ENCODE data around the gene PCNX2.
A peak's percentile ranks its signal among the peaks of the same experiment; 100 is the strongest.

PCNX2 gene

DNA sequence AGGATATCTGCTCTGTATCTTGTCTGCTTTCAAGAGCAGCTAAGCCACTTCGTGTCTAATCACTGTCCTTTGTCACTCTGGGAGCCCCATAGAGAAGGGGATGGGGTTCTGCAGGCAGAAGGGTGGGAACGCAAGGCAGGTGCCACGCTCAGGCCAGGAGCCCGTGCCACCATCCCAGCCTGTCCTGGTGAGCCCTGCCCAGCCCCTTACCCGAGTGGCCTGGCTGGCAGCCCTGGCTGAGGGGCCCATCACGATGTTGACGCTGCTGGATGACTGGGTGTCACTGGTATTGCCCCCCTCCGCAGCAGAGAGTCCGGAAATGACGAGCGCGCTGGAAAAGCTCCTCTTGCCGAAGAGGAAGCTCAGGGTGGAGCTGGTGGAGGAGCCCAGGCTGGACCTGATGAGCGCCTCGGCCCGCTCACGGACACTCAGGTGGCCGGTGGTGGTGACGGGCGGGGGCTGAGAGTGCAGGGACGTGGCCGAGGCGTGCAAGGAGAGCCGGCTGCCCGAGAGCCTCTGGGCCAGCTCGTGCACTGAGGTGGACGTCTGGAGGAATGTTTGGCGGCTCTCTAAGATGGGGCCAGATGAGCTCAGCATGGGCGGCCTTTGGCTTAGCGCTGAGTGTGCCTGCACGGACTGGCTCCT, 309.5 kb downstream of the PCNX2 start:
- no peak for DNase-seq (ENCODE audit: low read depth in 3 of 3)

DNA sequence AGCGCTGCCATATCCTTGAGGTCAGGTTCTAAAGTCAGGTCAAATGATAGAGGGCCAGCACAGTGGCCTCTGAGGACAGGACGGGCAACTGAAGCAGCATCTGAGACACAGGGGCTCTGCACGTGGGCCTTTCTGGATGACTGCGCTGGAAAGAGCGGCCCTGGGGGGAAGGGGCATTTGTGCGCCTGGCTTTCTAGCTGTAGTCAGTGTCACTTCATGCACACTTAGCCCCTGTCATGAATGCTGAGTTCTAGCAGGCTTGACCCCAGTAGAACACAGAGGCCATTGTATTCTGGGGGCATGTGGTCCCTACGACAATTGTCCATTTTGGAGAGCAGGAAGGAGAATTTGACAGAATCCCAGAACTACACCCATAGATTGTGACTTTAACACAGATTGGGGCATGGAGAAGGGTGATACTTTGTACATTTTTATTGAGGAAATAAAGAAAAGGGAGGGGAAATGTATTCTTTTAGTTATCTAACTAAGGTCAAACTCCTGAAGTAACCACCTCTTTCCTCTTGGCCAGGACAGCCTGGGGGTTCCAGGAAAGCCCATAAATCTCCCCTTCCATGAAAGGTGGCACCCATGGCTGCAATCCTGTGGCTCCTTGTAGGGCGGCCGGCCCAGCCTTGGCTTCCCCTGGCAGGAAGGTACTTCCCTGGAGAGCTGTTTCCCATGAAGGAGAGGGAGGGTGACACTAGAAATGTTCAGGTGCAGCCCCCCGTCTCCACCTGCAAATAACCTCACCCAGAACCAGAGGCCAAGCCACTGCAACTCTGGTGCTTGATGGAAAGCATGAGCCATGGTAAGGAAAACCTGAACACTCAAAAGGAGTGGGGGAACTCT, 310.7 kb downstream of the PCNX2 start:
- DNase-seq (ENCODE audit: low read depth in 3 of 3) = no peak

DNA sequence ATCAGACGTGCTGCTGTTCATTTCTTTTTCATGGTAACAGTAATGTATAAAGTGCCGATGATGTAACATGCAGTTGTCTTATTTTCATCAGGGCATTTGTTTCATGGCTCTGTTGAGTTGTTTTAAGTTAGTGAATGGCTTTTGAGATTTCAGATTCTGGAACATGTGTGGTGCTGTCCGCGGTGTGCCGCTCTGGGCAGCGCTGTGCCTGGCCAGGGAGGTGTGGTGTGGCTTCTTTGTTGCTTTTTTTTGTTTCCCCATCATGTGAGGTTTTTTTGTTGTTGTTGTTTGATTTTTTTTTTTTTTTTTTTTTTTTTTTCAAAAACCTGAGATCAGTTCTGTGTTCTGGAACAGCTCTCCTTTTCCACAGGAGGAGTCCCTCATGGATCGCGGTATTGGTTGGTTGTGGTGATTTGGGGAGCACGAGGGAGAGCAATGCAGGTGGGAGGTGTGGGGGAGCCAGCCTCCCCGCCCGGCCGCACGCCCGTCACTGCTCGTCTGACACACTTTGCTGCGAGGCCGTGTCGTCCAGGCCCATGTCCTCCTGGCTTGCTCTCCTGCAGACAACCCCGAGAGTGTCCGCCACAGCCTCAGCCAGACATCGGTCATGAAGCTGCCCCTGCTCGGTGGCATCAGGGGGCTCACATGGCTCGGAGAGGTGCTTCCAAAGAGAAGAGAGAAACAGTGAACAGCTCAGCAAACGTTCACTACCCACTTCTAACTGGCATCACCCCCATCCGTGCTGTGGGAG, 311.5 kb downstream of the PCNX2 start:
- DNase-seq (ENCODE audit: low read depth in 3 of 3) = no peak

DNA sequence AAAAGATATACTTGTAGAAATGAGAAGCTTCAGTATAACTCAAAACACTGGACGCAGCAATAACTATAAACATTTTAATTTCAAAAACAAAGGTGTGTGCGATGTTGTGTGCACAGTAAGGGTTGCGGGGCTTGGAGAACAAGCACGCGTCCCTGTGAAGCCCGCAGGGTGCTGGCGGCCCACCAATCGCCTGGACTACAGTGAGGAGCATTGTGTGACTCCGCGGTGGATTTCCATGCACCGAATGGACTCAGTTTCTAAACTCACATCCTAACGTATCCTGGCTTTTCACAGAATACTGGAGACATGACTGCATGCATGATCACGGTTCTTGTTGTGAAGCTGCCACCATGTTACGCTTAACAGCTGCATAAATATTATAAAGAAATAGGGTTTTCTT, 312.1 kb downstream of the PCNX2 start:
- no peak for DNase-seq (ENCODE audit: low read depth in 3 of 3)

DNA sequence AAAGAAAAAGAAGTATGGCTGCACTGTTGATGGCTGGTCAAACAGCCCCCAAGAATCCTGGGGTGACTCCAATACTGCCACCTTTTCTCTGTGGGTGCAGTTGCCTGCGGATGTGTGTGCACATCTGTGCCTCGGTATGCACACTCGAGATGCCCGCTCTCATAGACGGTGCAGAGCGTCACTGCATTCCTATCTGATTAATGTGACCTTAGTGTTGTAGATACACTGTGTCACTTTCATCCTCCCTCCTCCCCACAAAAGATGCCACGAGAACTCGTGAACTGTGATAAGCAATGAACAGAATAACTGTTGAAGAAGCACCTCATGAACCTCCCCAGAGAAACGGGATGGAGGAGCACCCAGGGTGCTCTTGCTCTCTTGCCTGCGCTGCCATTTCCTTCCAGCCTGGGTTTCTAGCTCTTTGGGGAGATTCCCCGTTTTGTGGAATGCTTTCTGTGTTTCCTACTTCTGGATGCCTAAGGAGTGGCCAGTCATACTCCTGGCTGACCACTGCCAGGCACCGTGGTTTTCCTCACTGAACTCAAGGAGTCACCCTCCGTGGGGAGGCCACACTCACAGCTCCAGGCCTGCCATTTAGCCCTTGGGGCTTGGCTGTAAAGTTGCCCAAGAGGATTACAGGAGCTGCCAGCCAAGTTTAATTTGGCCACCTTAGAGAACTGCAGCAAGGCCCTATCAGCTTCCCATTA, 313.1 kb downstream of the PCNX2 start:
- DNase-seq (ENCODE audit: low read depth in 3 of 3) = no peak

DNA sequence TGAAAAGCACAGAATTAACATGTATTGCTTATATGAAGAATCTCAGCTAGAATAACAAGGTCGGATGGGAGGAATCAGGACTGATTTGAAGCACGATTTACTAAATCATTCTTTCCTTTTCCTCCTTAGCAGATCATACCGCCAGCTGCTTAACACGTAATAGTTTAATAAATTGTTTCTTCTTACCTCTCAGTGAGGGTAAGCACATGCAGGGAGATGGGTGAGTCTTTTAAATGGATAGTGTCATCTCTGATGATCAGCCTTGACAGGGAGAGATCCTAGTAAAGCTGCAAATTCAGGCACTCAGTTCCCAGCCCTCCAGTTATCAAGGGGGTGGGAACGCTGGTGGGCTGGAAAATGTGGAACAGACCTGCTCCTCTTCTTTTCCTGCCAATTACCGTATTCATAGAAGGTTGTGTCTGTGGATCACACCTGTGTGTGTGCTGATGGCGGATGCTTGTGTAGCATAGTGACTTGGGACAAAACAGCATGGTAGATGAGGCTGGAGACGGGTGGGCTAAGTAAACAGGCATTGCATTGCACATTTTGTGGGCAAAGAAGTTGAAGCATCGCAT, 314.5 kb downstream of the PCNX2 start:
- no peak for DNase-seq (ENCODE audit: low read depth in 3 of 3)

DNA sequence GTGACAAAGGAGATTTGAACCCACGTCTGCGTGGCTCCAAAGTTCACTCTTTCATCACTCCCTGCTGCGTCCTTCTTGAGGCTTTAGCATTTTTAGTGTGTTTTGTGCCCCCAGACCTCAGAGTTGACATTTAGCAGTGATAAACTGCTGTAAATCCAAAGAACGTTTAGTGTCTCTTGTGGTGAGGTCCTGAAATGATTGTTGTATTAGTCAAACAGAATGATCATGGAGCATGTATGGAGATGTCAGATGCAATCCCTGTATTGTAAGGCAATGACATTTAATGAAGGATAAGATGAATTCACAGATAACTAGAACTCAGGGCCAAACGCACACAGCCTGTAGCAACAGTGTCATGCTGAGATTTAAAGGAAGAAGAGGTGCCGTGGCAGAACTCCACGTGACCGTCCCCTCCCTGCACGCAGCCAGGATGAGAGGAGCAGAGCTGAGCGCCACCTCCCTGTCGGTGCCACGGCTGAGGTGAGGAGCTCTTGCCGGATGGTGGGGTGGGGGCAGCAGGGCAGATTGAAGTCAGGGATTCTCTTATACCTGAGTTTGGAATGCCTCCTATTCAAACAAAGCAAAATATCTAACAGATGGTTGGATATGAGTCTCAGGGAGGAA, 315.1 kb downstream of the PCNX2 start:
- DNase-seq (ENCODE audit: low read depth in 3 of 3) = no peak

DNA sequence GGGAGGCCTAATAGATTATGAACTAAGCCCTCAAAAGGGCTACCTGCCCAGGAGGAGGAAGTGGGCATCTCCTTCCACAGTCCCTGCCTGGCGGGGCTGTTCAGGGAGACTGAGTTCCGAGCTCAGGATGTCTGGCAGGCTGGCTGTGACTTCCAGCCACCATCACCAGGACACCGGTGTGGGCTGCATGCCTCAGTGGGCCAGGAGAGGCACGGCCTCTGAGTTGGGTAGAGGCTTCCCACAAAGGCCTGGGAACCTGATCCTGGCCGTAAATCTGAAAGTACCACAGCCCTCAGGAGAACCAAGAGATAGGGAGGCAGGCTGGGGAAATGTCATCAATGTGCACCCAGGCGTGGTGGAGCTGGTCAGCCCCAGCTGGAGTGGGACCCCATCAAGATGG, 316.0 kb downstream of the PCNX2 start:
- DNase-seq (ENCODE audit: low read depth in 3 of 3) = no peak

DNA sequence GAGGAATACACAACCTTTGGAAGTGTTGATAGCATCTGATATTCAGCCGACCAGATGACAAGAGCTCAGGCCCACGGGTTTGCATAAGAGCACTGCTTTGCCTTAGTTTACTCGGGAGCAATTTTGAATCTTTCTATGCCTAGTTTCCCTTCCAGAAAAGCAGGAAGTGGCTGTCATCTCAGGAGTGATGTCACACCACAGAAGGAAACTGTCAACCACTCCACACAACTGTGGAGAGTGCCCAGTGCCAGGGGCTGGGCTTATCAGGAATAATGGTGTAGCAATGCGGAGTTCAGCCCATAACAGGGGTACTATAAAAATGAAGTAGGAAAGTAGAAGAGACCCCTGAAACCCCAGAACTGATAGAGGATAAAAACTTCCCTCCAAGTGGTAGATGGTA, 316.7 kb downstream of the PCNX2 start:
- no peak for DNase-seq (ENCODE audit: low read depth in 3 of 3)

DNA sequence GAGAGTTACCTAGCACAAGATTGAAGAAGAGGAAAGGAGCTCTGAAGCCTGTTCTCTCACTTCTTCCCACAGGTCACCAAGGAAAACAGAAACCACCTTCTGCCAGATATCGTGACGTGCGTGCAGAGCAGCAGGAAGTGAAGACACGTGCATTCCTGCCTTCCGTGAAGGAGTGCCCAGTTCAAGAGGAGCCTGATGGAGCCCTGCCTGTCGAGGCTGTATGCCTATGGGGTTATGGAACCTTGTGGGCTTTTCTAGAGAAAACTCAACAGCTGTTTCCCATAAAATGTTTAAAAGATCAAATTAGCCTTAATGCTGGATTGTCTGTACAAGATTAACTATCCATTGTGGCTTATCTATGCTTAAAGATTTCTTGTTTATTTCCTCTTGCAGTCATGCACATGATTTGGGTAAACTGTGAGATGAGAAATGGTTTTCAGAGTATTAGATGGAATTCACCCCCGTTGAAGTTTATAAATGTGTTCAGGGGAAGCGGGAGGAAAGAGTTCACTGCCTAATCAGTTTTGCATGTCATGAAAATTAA, 317.4 kb downstream of the PCNX2 start:
- DNase-seq (ENCODE audit: low read depth in 3 of 3) = peak in 1 of 3 experiments; percentile 5

DNA sequence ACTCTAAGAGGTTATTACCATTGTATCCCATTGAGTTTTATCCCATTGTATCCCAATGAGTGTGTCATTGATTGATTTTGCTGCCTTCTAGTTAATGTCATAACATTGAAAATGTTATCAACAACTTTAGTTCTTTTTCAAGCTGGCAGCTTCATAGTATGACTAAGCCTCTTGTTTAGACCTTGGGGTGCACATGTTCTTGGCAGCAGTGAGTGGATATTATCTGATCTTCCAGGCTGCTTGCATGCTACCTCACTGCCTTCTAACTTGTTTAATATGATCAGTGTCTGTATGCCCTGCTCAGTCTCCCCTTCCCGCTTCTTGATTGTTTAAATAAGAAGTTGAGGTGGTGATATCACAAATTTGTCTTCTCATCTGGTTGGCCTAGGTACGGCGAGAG, 320.6 kb downstream of the PCNX2 start:
- no peak for DNase-seq (ENCODE audit: low read depth in 3 of 3)

DNA sequence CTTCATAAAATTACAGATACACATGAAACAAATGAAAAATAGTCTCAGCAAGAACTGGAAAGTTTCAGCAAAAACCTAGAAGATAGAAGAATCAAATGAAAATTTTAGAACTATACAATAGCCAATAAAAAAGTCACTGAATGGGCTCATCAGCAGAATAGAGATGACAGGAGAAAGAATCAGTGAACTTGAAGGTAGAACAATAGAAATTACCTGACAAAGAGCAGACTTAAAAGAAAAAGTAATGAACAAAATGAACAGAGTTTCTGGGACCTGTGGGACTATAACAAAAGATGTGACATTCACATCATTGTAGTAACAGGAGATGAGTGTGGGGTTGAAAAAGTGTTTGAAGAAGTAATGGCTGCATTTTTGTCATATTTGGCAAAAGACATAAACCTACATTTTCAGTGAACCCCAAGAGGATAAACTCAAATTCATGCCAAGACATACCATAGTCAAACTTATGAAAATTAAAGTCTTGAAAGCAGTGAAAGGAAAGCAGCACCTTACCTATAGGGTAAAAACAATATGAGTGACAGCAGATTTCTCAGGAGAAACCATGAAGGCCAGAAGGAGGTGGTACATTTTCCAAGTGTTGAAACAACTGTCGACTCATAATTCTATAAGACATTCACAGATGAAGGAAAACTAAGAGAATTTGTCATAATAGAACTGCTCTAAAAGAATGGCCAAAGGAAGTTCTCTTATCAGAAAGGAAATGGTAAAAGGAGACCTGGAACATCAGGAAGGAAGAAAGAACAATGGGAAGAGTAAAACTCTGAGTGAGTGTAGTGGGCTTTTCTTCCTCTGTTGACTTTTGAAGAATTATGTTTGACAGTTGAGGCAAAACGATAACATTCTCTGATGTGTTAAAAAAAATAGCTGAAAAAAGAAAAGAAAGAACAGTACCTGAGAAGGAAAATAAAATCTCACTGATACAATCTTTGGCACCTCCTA, 321.6 kb downstream of the PCNX2 start:
- DNase-seq (ENCODE audit: low read depth in 3 of 3) = no peak

DNA sequence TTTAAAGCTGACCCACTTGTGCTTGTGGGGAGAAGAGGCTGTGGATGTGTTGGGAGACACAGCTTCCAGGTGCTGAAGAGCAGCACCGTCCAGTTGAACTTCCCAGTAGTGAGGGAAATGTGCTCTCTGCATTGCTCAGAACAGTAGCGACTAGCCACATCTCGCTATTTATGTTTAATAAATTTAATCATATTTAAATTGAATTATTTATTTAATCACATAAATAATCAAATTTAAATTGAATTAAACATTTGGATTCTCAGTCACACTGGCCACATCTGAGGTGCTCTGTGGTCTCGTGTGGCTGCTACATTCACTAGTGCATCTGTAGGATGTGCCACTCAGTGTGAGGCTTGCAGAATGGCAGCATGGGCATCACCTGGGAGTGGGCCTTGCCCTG, 325.0 kb downstream of the PCNX2 start:
- DNase-seq (ENCODE audit: low read depth in 3 of 3) = no peak

DNA sequence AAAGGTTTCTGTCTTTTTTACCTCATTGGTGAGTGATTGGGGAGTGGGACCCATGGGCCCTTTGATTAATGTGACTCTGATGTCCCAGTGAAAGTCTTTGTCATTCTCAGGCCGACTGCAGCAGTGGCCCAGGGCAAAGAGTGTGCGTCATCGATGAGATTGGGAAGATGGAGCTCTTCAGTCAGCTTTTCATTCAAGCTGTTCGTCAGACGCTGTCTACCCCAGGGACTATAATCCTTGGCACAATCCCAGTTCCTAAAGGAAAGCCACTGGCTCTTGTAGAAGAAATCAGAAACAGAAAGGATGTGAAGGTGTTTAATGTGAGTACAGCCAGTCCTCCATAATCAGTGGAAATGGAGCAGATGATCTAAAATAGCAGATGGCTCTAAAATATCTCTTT, 325.7 kb downstream of the PCNX2 start:
- DNase-seq (ENCODE audit: low read depth in 3 of 3) = no peak

DNA sequence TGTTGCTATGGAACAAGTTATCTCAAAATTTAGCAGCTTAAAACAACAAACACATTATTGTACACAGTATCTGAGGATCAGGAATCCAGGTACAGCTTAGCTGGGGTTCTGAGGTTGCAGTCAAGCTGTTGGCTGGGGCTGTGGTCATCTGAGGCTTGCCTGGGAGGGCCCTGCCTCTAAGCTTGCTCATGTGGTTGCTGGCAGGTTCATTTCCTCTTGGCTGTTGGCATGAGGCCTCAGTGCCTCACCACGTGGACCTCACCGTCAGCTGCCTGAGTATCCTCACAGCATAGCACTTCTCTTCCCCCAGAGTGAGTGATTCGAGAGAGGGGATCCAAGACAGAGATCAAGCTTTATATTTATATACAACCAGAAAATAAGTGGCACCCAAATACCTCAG, 326.6 kb downstream of the PCNX2 start:
- no peak for DNase-seq (ENCODE audit: low read depth in 3 of 3)

DNA sequence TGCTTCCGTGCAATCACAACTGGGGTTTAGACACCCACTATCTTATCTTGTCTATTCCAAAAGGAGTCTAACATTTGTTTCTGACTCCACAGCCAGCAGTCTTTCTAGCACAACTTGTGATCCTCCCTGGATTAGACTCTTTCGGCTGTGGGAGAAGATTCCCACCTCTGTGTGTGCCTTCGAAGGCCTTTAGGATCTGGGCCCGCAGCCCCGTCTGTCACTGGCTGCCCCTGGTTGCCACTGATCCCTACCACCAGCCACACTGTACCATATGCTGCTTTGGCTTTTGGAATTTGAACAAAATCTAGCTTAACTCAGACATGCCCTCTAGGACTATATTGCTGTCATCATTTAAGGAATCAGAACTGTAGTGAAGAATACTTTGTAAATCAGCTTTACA, 327.1 kb downstream of the PCNX2 start:
- no peak for DNase-seq (ENCODE audit: low read depth in 3 of 3)

DNA sequence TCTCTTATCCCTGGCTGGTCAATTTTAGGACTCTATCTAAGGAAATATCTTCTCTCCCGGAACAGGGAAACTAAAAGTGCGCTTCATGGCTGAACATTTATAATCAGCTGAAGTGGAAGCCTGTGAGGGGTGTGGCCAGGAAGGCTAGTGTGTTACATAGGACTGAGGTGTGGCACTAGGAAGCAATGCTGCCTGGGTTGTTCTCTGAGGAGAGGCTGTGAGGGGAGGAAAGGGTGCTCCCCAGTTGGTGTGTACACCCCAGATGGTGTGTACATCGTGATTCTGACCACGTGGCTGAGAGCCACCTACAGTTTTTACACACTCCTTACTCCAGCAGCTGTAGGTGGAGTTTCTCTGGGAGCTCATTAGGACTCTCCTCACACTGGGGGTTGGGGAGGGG, 328.9 kb downstream of the PCNX2 start:
- no peak for DNase-seq (ENCODE audit: low read depth in 3 of 3)

DNA sequence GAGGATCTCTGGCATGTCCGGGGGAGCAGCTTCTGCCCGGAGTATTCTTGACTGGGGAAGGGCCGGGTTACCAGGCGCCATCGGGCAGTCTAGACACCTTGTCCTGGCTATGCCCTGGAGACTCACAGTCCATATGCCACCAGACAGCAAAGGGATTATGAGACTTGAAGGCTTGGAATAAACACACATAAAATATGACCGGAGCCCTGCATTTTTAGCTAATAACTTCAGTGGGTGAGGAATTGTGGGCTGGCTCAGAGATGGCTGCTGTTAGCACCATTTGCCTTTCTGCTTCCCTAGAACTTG, 329.7 kb downstream of the PCNX2 start:
- DNase-seq (ENCODE audit: low read depth in 3 of 3) = no peak

DNA sequence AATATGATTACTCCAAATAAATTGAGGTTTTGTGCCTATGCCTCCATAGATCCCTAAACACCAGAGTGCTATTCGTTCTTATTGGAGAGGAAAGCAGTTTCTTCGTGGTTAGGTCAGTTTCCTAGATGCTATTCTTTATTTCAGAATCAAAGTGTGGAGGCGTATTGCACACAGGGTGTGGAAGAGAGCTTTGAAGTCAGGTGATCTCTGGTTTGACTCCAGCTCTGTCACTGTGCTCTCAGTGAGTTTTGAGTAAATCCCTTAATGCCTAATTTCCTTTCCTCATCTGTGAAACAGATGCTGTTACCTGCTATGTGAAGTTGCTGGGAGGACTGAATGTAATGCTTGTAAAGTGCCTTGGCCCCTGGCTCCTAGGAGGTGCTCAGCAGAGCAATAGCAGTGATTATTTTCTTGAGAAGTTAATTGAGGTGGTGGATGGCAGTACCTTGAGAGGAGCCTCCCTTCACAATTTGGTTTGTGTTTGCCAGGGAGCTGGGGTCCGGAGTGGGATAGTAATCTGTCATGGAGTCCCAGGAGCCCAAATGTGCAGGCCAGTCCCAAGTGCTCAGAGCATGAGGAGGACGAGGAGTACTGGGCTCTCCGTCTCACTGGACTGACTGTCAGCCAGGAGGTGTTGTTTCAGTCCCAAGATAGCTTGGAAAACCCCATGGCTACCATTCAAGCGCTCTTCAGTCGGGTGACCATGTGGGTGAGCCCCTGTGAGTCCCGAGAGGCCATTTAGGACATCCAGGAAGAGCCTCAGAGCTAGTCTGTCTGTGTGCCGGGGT, 330.2 kb downstream of the PCNX2 start:
- no peak for DNase-seq (ENCODE audit: low read depth in 3 of 3)

All from stimulated activated CD4-positive, alpha-beta T cell treated with anti-CD3 and anti-CD28 coated beads, TNF-alpha, amount 100 ng/mL, for 24 hours (primary cell).